A673 (cell line): ENCODE measurements around the gene CD276. TPM values are rescaled to one million over a fixed set of nuclear protein-coding genes. Genes with fewer than 3 reads are reported as not detected.

Experiments used
- BruUV-seq: library from RNA; stranded (reverse); fragments of 400-500 nt; replicated peaks from 2 replicates; lab custom pipeline; 2021; lab: Mats Ljungman, UMichigan
- CTCF ChIA-PET: fragments of 300-600 bp; sonication (Branson Sonifier 250); formaldehyde crosslinking; loops from one replicate; lab custom pipeline; 2022; ENCODE audit warnings: antibody characterized with exemption; lab: Charles Lee
- POLR2A ChIA-PET: fragments of 300-600 bp; sonication (Branson Sonifier 250); formaldehyde crosslinking; loops from one replicate; lab custom pipeline; 2022; ENCODE audit warnings: antibody characterized with exemption; ENCODE audit not compliant: low non-redundant PET; lab: Charles Lee
- DNase-seq: peaks from one replicate; pipeline ENCODE4 v3.0.0-alpha.2; 2015; ENCODE audit warnings: low spot score
- H3K27ac ChIP-seq: fragments of 200-600 bp; sonication (generic); 2 replicates; pipeline ENCODE4 v1.5.1; 2016; ENCODE audit warnings: mixed run types, low read depth, mild to moderate bottlenecking, mixed read lengths, antibody characterized with exemption, low read length; ENCODE audit not compliant: poor library complexity, severe bottlenecking
- H3K27me3 ChIP-seq: fragments of 200-600 bp; sonication (generic); replicated peaks from 2 replicates; pipeline ENCODE4 v1.6.1; 2017; ENCODE audit warnings: mixed run types, low read depth, mild to moderate bottlenecking, mixed read lengths, antibody characterized with exemption, low read length; ENCODE audit not compliant: insufficient read depth, poor library complexity
- H3K36me3 ChIP-seq: fragments of 200-600 bp; sonication (generic); 2 replicates; pipeline ENCODE4 v1.6.1; 2016; ENCODE audit warnings: mixed run types, mild to moderate bottlenecking, mixed read lengths, antibody characterized with exemption, low read length; ENCODE audit not compliant: insufficient read depth, poor library complexity, severe bottlenecking
- H3K4me1 ChIP-seq: fragments of 200-600 bp; sonication (generic); 2 replicates; pipeline ENCODE4 v1.6.1; 2017; ENCODE audit warnings: mixed run types, mild to moderate bottlenecking, mixed read lengths, antibody characterized with exemption, low read length; ENCODE audit not compliant: insufficient read depth, poor library complexity, severe bottlenecking
- H3K4me3 ChIP-seq: fragments of 200-600 bp; sonication (generic); 2 replicates; pipeline ENCODE4 v1.5.1; 2016; ENCODE audit warnings: low read depth, mixed run types, mild to moderate bottlenecking, mixed read lengths, low read length; ENCODE audit not compliant: poor library complexity, severe bottlenecking
- H3K9me3 ChIP-seq: fragments of 200-600 bp; sonication (generic); 2 replicates; pipeline ENCODE4 v1.6.1; 2016; ENCODE audit warnings: mixed run types, low read depth, mild to moderate bottlenecking, mixed read lengths, antibody characterized with exemption, low read length; ENCODE audit not compliant: poor library complexity, severe bottlenecking
- EZH2 ChIP-seq: fragments of 200-600 bp; sonication (generic); IDR thresholded peaks from 2 replicates; pipeline ENCODE4 v1.6.1; 2017; ENCODE audit warnings: borderline replicate concordance, low read depth, mild to moderate bottlenecking, mixed read lengths, antibody characterized with exemption, low read length; ENCODE audit not compliant: poor library complexity, severe bottlenecking
- intact Hi-C: fragments of 100-400 bp; cut with micrococcal nuclease; formaldehyde crosslinking; loops from one replicate; pipeline ENCODE4 v1.10.0; 2022; ENCODE audit not compliant: unreplicated experiment
- total RNA-seq: library from RNA; stranded (reverse); gene quantifications from 2 replicates; pipeline ENCODE4 v1.2.3, GENCODE V29; 2021
- TF ChIP-seq, protein P1 (sequence below): fragments of 300-800, 200-600 bp; sonication (generic); conservative IDR thresholded peaks from 2 replicates; pipeline ENCODE4 v1.5.1; 2017; ENCODE audit warnings: low read depth, mild to moderate bottlenecking, antibody characterized with exemption, low read length, moderate library complexity, mixed read lengths

The CD276 gene
- total RNA-seq, 1 experiment from 2014 or later: 71.4 TPM

DNA sequence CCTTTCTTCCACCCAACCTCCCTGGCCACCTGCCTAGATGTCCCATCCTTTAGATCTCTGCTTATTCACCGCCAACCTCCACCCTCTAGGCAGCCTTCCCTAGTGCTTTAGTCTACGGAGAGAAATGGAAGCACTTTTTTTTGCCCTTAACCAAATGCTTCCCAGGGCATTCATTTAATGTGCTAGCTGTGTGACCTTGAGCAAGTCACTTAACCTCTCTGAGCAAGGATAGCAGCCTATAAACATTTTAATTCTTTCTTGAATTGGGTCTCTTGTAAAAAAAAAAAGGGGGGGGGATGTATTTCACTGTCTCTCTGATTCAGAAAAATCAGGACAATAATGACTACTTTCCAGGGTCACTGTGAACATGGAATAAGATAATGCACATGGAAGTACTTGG lies 72.2 kb downstream of the CD276 start:
- CTCF ChIA-PET: no interaction called here
- H3K4me1 ChIP-seq: no peaks in the 10 kb centered on the region
- no peak overlapping the region for H3K4me3 ChIP-seq
- no peak for DNase-seq
- TF ChIP-seq, protein P1, sequence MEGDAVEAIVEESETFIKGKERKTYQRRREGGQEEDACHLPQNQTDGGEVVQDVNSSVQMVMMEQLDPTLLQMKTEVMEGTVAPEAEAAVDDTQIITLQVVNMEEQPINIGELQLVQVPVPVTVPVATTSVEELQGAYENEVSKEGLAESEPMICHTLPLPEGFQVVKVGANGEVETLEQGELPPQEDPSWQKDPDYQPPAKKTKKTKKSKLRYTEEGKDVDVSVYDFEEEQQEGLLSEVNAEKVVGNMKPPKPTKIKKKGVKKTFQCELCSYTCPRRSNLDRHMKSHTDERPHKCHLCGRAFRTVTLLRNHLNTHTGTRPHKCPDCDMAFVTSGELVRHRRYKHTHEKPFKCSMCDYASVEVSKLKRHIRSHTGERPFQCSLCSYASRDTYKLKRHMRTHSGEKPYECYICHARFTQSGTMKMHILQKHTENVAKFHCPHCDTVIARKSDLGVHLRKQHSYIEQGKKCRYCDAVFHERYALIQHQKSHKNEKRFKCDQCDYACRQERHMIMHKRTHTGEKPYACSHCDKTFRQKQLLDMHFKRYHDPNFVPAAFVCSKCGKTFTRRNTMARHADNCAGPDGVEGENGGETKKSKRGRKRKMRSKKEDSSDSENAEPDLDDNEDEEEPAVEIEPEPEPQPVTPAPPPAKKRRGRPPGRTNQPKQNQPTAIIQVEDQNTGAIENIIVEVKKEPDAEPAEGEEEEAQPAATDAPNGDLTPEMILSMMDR: no peak
- TF ChIP-seq EZH2: no peak
- no peaks in the 10 kb centered on the region for H3K9me3 ChIP-seq
- H3K27ac ChIP-seq: no peak overlapping the region
- intact Hi-C loops: no loop called here
- POLR2A ChIA-PET: no interaction called here
- no TSS peak for BruUV-seq
- H3K36me3 ChIP-seq: no peaks in the 10 kb centered on the region
- H3K27me3 ChIP-seq: peaks cover 30% of the 10 kb centered on the region

DNA sequence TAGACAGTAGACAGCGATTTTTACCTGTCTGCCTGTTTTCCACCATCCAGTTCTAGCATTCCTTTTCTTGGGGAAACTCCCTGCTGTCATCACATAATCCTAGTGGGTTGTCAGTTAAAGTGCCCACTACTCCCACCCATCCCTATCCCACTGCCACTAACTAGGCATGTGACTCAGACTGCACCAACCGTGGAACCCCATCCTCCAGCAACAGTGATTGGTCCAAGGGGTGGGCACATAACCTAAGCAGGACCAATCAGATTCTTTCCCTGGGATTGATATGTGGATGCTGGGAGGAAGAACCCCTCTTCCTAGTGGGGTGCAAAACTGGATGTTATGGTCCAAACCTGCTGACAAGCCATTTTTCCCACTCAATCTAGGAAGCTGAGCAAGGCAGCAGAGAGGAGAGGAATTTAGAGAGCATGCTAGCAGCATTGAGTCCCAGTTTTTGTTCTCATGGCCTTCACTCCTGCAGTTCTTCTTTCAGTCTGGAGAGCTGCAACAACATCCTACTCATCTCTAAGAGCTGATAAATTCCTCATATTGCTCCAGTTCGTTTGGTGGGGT lies 72.8 kb downstream of the CD276 start:
- Histone ChIP-seq H3K36me3 (no peaks in the 10 kb centered on the region), H3K27ac (no peak overlapping the region), H3K4me1 (no peaks in the 10 kb centered on the region), H3K27me3 (peaks cover 30% of the 10 kb centered on the region), H3K9me3 (no peaks in the 10 kb centered on the region), H3K4me3 (no peak overlapping the region)
- no TSS peak for BruUV-seq
- DNase-seq: no peak
- POLR2A ChIA-PET: no interaction called here
- intact Hi-C loops: no loop called here
- TF ChIP-seq, protein P1: no peak
- TF ChIP-seq EZH2: no peak
- CTCF ChIA-PET: no interaction called here

DNA sequence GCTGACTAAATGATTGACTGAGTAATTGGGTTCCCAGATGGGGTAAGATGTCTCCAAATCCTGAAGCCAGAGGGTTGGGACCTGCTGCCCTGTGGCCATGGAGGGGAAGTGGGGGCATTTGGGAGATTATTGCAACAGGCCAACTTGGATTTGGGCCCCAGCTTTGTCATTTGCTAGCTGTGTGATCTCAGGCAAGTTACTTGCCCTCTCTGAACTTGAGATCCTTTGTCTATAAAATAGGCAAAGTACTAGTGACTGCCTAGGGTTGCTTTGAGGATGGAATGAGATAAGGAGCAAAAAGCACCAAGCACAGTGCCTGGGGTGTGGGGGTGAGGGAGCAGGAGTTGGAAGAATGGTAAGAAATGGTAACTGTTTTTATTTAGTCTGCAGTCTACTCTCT lies 73.4 kb downstream of the CD276 start:
- no peaks in the 10 kb centered on the region for H3K4me1 ChIP-seq
- CTCF ChIA-PET: no interaction called here
- H3K36me3 ChIP-seq: no peaks in the 10 kb centered on the region
- intact Hi-C loops: no loop called here
- H3K27me3 ChIP-seq: peaks cover 29% of the 10 kb centered on the region
- POLR2A ChIA-PET: no interaction called here
- no peak overlapping the region for H3K4me3 ChIP-seq
- no peak for DNase-seq
- H3K27ac ChIP-seq: no peak overlapping the region
- no TSS peak for BruUV-seq
- TF ChIP-seq, protein P1: no peak
- TF ChIP-seq EZH2: no peak
- no peaks in the 10 kb centered on the region for H3K9me3 ChIP-seq
